Fibroblast of lung (primary cell): ENCODE measurements around the gene OR2S2. TPM values are rescaled to one million over a fixed set of nuclear protein-coding genes. Genes with fewer than 3 reads are reported as not detected.
"Not testable (repeated sequence)": the region's sequence is repeated elsewhere in the genome, so short reads cannot be mapped to it uniquely, and the experiment has no call there.

Source experiments
- DNase-seq, 2 donors: peaks; one replicate each; pipeline versions ENCODE4 v3.0.0 to v3.0.0-alpha.2; 2010; ENCODE audit warnings: low read depth in 2 of 2
- H2AFZ ChIP-seq: 2 replicates; pipeline ENCODE4 v1.5.1; 2012; ENCODE audit warnings: low read length, control low read depth, inconsistent platforms
- H3K27ac ChIP-seq: 2 replicates; pipeline ENCODE4 v1.5.1; 2011; ENCODE audit warnings: low read length, control low read depth; ENCODE audit not compliant: insufficient read depth
- H3K27me3 ChIP-seq: 2 replicates; pipeline ENCODE4 v1.5.1; 2011; ENCODE audit warnings: mild to moderate bottlenecking, low read length; ENCODE audit not compliant: control insufficient read depth, insufficient read depth
- H3K36me3 ChIP-seq: 2 replicates; pipeline ENCODE4 v1.5.1; 2011; ENCODE audit warnings: low read length; ENCODE audit not compliant: control insufficient read depth, insufficient read depth
- H3K4me1 ChIP-seq: 2 replicates; pipeline ENCODE4 v1.5.1; 2011; ENCODE audit warnings: low read length; ENCODE audit not compliant: control insufficient read depth, insufficient read depth; ENCODE audit errors: extremely low read depth
- H3K4me2 ChIP-seq: 2 replicates; pipeline ENCODE4 v1.5.1; 2011; ENCODE audit warnings: low read length, control low read depth; ENCODE audit not compliant: insufficient read depth; ENCODE audit errors: extremely low read depth
- H3K4me3 ChIP-seq, 4 experiments: fragments of 200-600 bp in 1 of 4; sonication (generic) in 1 of 4; replicated peaks in 1 of 4; 2 replicates each; pipeline ENCODE4 v1.5.1; 2011 to 2016; ENCODE audit warnings: low read length in 4 of 4, low read depth in 3 of 4, mild to moderate bottlenecking in 3 of 4, control low read depth in 2 of 4, inconsistent platforms in 1 of 4, mixed read lengths in 1 of 4; ENCODE audit not compliant: insufficient read depth in 1 of 4; ENCODE audit errors: control extremely low read depth in 1 of 4
- H3K79me2 ChIP-seq: 2 replicates; pipeline ENCODE4 v1.5.1; 2012; ENCODE audit warnings: mild to moderate bottlenecking, low read length, inconsistent platforms; ENCODE audit not compliant: control insufficient read depth, insufficient read depth
- H3K9ac ChIP-seq: 2 replicates; pipeline ENCODE4 v1.5.1; 2011; ENCODE audit warnings: mild to moderate bottlenecking, low read length, control low read depth; ENCODE audit not compliant: insufficient read depth
- H3K9me3 ChIP-seq: 2 replicates; pipeline ENCODE4 v1.5.1; 2012; ENCODE audit warnings: low read depth, low read length; ENCODE audit not compliant: control insufficient read depth, insufficient read depth
- H4K20me1 ChIP-seq: 2 replicates; pipeline ENCODE4 v1.5.1; 2011; ENCODE audit warnings: low read length; ENCODE audit not compliant: control insufficient read depth, insufficient read depth; ENCODE audit errors: extremely low read depth
- CTCF ChIP-seq, 2 donors: IDR thresholded peaks in 1 of 2; conservative IDR thresholded peaks in 1 of 2; 1 replicate in 1 of 2; 2 replicates in 1 of 2; pipeline ENCODE4 v1.5.1; 2011 to 2012; ENCODE audit warnings: low read length in 2 of 2, control low read depth in 1 of 2, inconsistent platforms in 1 of 2, low read depth in 1 of 2, mild to moderate bottlenecking in 1 of 2
- EZH2 ChIP-seq: IDR thresholded peaks from 2 replicates; pipeline ENCODE4 v1.5.1; 2012; ENCODE audit warnings: low read length, control low read depth, mild to moderate bottlenecking; ENCODE audit errors: missing control alignments
- polyA plus RNA-seq, 2 donors: library from polyadenylated mRNA; depleted of rRNA in 1 of 2; stranded (reverse) in 1 of 2; unstranded in 1 of 2; fragments of >200 nt; gene quantifications; 2 replicates each; pipeline ENCODE4 v1.2.1, GENCODE V29; 2011 to 2012; ENCODE audit warnings: missing spikeins in 1 of 2
- total RNA-seq: library from RNA; depleted of rRNA; stranded (reverse); fragments of >200 nt; gene quantifications from 2 replicates; pipeline ENCODE4 v1.2.1, GENCODE V29; 2014

Gene OR2S2
- total and polyA plus RNA-seq, 2 donors (not counting 1 experiment from before 2014, with no cell fraction given) = 0.17 to 0.18 TPM

GRCh38 chr9:36005891-36006290 is 47.9 kb upstream of the OR2S2 start:
- Histone ChIP-seq H3K9ac (no peak overlapping the region), H3K4me3 (no peak overlapping the region), H3K9me3 (no peaks in the 10 kb centered on the region), H3K4me1 (no peaks in the 10 kb centered on the region), H3K27me3 (peaks cover 13% of the 10 kb centered on the region), H3K36me3 (no peaks in the 10 kb centered on the region), H2AFZ (no peak overlapping the region), H3K27ac (no peak overlapping the region), H4K20me1 (no peaks in the 10 kb centered on the region), H3K79me2 (no peaks in the 10 kb centered on the region), H3K4me2 (no peak overlapping the region)
- TF ChIP-seq CTCF (conservative IDR thresholded peaks at IDR 0.05 in 1 of 2, IDR thresholded peaks at IDR 0.05 in 1 of 2; ENCODE audit: low read depth in 1 of 2, low read length in 2 of 2) (no peak), EZH2 (no peak)
- DNase-seq = no peak

GRCh38 chr9:35998333-35998732 is 40.4 kb upstream of the OR2S2 start:
- H3K79me2 ChIP-seq = no peaks in the 10 kb centered on the region
- no peak overlapping the region for H3K9ac ChIP-seq
- H3K4me1 ChIP-seq = no peaks in the 10 kb centered on the region
- H4K20me1 ChIP-seq = no peaks in the 10 kb centered on the region
- no peak overlapping the region for H3K27ac ChIP-seq
- no peak for TF ChIP-seq EZH2
- TF ChIP-seq CTCF (conservative IDR thresholded peaks at IDR 0.05 in 1 of 2, IDR thresholded peaks at IDR 0.05 in 1 of 2; ENCODE audit: low read depth in 1 of 2, low read length in 2 of 2) = no peak
- no peak overlapping the region for H2AFZ ChIP-seq
- H3K36me3 ChIP-seq = no peaks in the 10 kb centered on the region
- no peak for DNase-seq
- H3K27me3 ChIP-seq = peaks cover 9% of the 10 kb centered on the region
- H3K4me2 ChIP-seq = no peak overlapping the region
- H3K9me3 ChIP-seq = no peaks in the 10 kb centered on the region
- H3K4me3 ChIP-seq = no peak overlapping the region

GRCh38 chr9:35997016-35997415 is 39.1 kb upstream of the OR2S2 start:
- H3K9ac ChIP-seq, H3K9me3 ChIP-seq, H3K36me3 ChIP-seq, H3K79me2 ChIP-seq, H2AFZ ChIP-seq, H4K20me1 ChIP-seq, H3K4me1 ChIP-seq, H3K4me3 ChIP-seq, H3K27ac ChIP-seq, H3K27me3 ChIP-seq, H3K4me2 ChIP-seq, DNase-seq: not testable (repeated sequence)
